Panc1 (cell line): Measurements from ENCODE around the gene ZDHHC11. TPM values are rescaled to one million over a fixed set of nuclear protein-coding genes. Genes with fewer than 3 reads are reported as not detected.

Source experiments
- ATAC-seq: fragments of 200-7000 bp; cut with Tn5 transposase; 2 replicates; pipeline ENCODE4 v1.9.1; 2020; ENCODE audit warnings: mild to moderate bottlenecking, moderate library complexity
- BruUV-seq: library from RNA; stranded (reverse); fragments of 400-500 nt; replicated peaks from 2 replicates; lab custom pipeline; 2021; lab: Mats Ljungman, UMichigan
- CTCF ChIA-PET: fragments of 300-600 bp; sonication (Branson Sonifier 250); formaldehyde crosslinking; loops from one replicate; lab custom pipeline; 2022; ENCODE audit warnings: antibody characterized with exemption; lab: Charles Lee
- POLR2A ChIA-PET: fragments of 300-600 bp; sonication (Branson Sonifier 250); formaldehyde crosslinking; loops from one replicate; lab custom pipeline; 2022; ENCODE audit warnings: antibody characterized with exemption; lab: Charles Lee
- DNase-seq: peaks from one replicate; pipeline ENCODE4 v3.0.0-alpha.2; 2010; ENCODE audit warnings: low read depth, low spot score
- H3K27ac ChIP-seq: 2 replicates; pipeline ENCODE4 v1.5.1; 2011; ENCODE audit warnings: mild to moderate bottlenecking, low read length, inconsistent platforms
- H3K27me3 ChIP-seq: fragments of 200-500 bp; sonication (Bioruptor generic); 2 replicates; pipeline ENCODE4 v1.6.0; 2014; ENCODE audit warnings: low read length, inconsistent platforms; ENCODE audit not compliant: control insufficient read depth, insufficient read depth
- H3K36me3 ChIP-seq: fragments of 200-500 bp; sonication (Bioruptor generic); 2 replicates; pipeline ENCODE4 v1.5.1; 2014; ENCODE audit warnings: inconsistent platforms, mild to moderate bottlenecking, low read length, moderate library complexity; ENCODE audit not compliant: control insufficient read depth, insufficient read depth
- H3K4me1 ChIP-seq: 2 replicates; pipeline ENCODE4 v1.5.1; 2011; ENCODE audit warnings: inconsistent platforms, mild to moderate bottlenecking, low read length, moderate library complexity; ENCODE audit not compliant: control insufficient read depth, insufficient read depth
- H3K4me3 ChIP-seq, 2 experiments: 2 replicates each; pipeline ENCODE4 v1.5.1; 2011 to 2012; ENCODE audit warnings: low read depth in 2 of 2, low read length in 2 of 2, mild to moderate bottlenecking in 2 of 2, inconsistent platforms in 1 of 2, moderate library complexity in 1 of 2
- H3K9me3 ChIP-seq: fragments of 200-500 bp; sonication (Bioruptor generic); 2 replicates; pipeline ENCODE4 v1.5.1; 2014; ENCODE audit warnings: low read depth, mild to moderate bottlenecking, inconsistent platforms, low read length, moderate library complexity; ENCODE audit not compliant: control insufficient read depth, insufficient read depth
- POLR2AphosphoS5 ChIP-seq: IDR thresholded peaks from 2 replicates; pipeline ENCODE4 v1.6.1; 2012; ENCODE audit warnings: mild to moderate bottlenecking, low read depth, low read length, moderate library complexity
- SIN3A ChIP-seq: IDR thresholded peaks from 2 replicates; pipeline ENCODE4 v1.6.1; 2012; ENCODE audit warnings: low read depth, mild to moderate bottlenecking, low read length, moderate library complexity, borderline replicate concordance; ENCODE audit not compliant: insufficient read depth
- TCF7L2 ChIP-seq: IDR thresholded peaks from 2 replicates; pipeline ENCODE4 v1.6.1; 2011; ENCODE audit warnings: mild to moderate bottlenecking, low read depth, low read length, inconsistent platforms
- in situ Hi-C: cut with HindIII; loops from 2 replicates; pipeline ENCODE4 v1.10.0; 2016; ENCODE audit warnings: low sequenced_read_pairs, low pct_unique_long_range_greater_than_20kb
- intact Hi-C: fragments of 100-400 bp; cut with micrococcal nuclease; formaldehyde crosslinking; loops from one replicate; pipeline ENCODE4 v1.10.0; 2022; ENCODE audit not compliant: unreplicated experiment
- total RNA-seq: library from RNA; stranded (reverse); gene quantifications from one replicate; pipeline ENCODE4 v1.2.1, GENCODE V29; 2021; ENCODE audit not compliant: unreplicated experiment
- TF ChIP-seq, protein P1 (sequence below): fragments of 450-650 bp; IDR thresholded peaks from 2 replicates; pipeline ENCODE4 v1.5.1; 2017; ENCODE audit warnings: mild to moderate bottlenecking
- TF ChIP-seq, protein P2 (sequence below), 2 experiments: IDR thresholded peaks; 2 replicates each; pipeline ENCODE4 v1.6.1; 2011 to 2012; ENCODE audit warnings: low read depth in 2 of 2, control low read depth in 1 of 2, low read length in 1 of 2, mild to moderate bottlenecking in 1 of 2, moderate library complexity in 1 of 2; ENCODE audit not compliant: insufficient read depth in 1 of 2

Gene ZDHHC11
- total RNA-seq, 1 experiment from 2014 or later = 3.0 TPM

DNA sequence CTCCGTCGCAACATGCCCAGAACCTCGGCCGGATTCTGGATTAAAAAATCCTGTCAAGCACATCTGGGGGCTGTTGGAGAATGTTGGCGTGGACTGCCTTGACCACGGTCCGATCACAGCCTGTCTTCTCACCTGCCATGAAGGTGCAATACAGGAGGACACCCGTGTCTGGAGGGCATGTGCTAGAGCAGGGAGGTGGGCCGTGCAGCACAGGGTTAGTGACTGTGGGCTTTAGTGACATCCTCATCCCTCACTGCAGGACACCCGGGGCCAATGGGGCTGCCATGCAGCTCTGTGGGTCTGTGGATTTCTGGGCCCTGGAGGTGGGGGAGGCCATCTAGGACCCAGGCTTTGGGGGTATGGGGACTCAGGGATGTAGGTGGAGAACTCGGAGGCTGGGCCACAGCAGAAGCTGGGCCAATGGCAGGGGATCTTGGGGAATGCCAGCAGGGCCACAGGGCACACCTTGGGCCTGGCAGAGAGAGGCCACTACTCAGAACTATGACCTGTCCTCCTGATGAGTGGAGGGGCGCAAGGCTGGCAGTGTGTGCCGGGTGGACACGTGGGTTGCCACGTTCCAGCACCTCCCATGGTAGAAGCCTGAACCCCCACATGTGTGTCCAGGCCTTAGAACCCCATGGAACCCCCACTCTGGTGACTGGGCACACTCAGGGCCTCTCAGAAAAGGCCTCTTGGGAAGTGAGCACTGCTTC is 89.6 kb downstream of the ZDHHC11 start:
- no TSS peak for BruUV-seq
- Histone ChIP-seq H3K4me1 (peaks cover 8% of the 10 kb centered on the region; the same call in 1 of the 2 replicates), H3K36me3 (no peaks in the 10 kb centered on the region), H3K27me3 (no peaks in the 10 kb centered on the region), H3K9me3 (no peaks in the 10 kb centered on the region), H3K4me3 (no peak overlapping the region), H3K27ac (no peak overlapping the region)
- intact Hi-C loops (no loop called here), in situ Hi-C loops (no loop called here)
- POLR2A ChIA-PET = no interaction called here
- CTCF ChIA-PET = no interaction called here
- DNase-seq (no peak), ATAC-seq (no peak)
- TF ChIP-seq SIN3A (no peak), POLR2AphosphoS5 (no peak), TCF7L2 (no peak)
- TF ChIP-seq, protein P1, sequence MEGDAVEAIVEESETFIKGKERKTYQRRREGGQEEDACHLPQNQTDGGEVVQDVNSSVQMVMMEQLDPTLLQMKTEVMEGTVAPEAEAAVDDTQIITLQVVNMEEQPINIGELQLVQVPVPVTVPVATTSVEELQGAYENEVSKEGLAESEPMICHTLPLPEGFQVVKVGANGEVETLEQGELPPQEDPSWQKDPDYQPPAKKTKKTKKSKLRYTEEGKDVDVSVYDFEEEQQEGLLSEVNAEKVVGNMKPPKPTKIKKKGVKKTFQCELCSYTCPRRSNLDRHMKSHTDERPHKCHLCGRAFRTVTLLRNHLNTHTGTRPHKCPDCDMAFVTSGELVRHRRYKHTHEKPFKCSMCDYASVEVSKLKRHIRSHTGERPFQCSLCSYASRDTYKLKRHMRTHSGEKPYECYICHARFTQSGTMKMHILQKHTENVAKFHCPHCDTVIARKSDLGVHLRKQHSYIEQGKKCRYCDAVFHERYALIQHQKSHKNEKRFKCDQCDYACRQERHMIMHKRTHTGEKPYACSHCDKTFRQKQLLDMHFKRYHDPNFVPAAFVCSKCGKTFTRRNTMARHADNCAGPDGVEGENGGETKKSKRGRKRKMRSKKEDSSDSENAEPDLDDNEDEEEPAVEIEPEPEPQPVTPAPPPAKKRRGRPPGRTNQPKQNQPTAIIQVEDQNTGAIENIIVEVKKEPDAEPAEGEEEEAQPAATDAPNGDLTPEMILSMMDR = no peak
- TF ChIP-seq, protein P2, sequence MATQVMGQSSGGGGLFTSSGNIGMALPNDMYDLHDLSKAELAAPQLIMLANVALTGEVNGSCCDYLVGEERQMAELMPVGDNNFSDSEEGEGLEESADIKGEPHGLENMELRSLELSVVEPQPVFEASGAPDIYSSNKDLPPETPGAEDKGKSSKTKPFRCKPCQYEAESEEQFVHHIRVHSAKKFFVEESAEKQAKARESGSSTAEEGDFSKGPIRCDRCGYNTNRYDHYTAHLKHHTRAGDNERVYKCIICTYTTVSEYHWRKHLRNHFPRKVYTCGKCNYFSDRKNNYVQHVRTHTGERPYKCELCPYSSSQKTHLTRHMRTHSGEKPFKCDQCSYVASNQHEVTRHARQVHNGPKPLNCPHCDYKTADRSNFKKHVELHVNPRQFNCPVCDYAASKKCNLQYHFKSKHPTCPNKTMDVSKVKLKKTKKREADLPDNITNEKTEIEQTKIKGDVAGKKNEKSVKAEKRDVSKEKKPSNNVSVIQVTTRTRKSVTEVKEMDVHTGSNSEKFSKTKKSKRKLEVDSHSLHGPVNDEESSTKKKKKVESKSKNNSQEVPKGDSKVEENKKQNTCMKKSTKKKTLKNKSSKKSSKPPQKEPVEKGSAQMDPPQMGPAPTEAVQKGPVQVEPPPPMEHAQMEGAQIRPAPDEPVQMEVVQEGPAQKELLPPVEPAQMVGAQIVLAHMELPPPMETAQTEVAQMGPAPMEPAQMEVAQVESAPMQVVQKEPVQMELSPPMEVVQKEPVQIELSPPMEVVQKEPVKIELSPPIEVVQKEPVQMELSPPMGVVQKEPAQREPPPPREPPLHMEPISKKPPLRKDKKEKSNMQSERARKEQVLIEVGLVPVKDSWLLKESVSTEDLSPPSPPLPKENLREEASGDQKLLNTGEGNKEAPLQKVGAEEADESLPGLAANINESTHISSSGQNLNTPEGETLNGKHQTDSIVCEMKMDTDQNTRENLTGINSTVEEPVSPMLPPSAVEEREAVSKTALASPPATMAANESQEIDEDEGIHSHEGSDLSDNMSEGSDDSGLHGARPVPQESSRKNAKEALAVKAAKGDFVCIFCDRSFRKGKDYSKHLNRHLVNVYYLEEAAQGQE (IDR thresholded peaks at IDR 0.05; ENCODE audit: insufficient read depth in 1 of 2, low read depth in 2 of 2, low read length in 1 of 2) = no peak

DNA sequence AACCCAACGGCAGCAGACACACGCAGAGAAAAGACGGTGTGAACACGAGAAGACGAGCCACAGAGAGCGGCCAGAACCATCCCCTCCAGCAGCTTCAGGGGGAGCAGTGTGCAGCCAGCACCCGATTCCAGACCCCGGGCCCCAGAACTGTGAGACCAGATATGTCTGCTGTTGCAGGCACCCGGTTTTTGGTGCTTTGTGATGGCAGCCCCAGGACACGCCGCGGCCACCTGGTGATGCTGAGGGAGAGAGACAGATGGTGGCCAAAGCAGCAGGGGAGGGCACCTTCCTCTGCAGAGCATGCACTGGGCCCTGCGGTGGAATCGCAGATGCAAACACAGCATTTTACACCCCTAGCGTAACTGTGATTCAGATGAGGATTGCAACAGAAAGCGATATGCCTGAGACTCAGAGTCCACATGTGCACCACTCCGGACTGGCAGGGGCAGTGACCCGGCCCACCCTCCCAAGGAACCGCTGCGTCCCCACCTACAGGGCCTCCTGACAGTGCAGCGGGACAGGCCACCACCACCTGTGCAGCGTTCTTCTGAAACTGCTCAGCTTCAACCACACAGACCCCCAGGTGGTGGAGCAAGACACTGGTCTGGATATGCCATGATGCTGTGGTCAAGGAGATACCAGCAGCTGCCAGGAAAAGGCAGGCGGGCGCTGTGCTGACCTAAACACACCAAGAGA is 90.3 kb downstream of the ZDHHC11 start:
- no peaks in the 10 kb centered on the region for H3K9me3 ChIP-seq
- BruUV-seq = no TSS peak
- CTCF ChIA-PET = no interaction called here
- ATAC-seq (no peak), DNase-seq (no peak)
- in situ Hi-C loops = no loop called here
- no peak for TF ChIP-seq SIN3A
- POLR2A ChIA-PET = no interaction called here
- intact Hi-C loops = no loop called here
- H3K27ac ChIP-seq = no peak overlapping the region
- no peaks in the 10 kb centered on the region for H3K27me3 ChIP-seq
- no peak overlapping the region for H3K4me3 ChIP-seq
- H3K36me3 ChIP-seq = no peaks in the 10 kb centered on the region
- H3K4me1 ChIP-seq = peaks cover 8% of the 10 kb centered on the region; the same call in 1 of the 2 replicates
